Uterus (tissue), 2 donors: ENCODE data around the gene TRIM50.

Source experiments
- CTCF ChIP-seq, 4 experiments: fragments of 200-600 bp in 2 of 4; fragments of 450-650 bp in 2 of 4; sonication (generic) in 2 of 4; IDR thresholded peaks; one replicate each; pipeline ENCODE4 v1.5.1; 2016 to 2019; ENCODE audit warnings: antibody characterized with exemption in 4 of 4, mild to moderate bottlenecking in 2 of 4, moderate library complexity in 1 of 4
- POLR2A ChIP-seq, 2 donors: fragments of 450-650 bp; IDR thresholded peaks; one replicate each; pipeline ENCODE4 v1.6.1; 2016; ENCODE audit warnings: antibody characterized with exemption in 2 of 2, mild to moderate bottlenecking in 1 of 2, moderate library complexity in 1 of 2

- TF ChIP-seq CTCF (IDR thresholded peaks at IDR 0.05), result no peak
- no peak for TF ChIP-seq POLR2A (IDR thresholded peaks at IDR 0.05)
These were observed 36.3 kb upstream of the TRIM50 start for GRCh38 chr7:73364006-73364728.
